HepG2 (cell line): ENCODE data around the gene PIP4K2B. TPM values are rescaled to one million over a fixed set of nuclear protein-coding genes. Genes with fewer than 3 reads are reported as not detected.
A peak's percentile ranks its signal among the peaks of the same experiment; 100 is the strongest.

ENCODE experiments used
- ATAC-seq: fragments of 200-7000 bp; cut with Tn5 transposase; 3 replicates; pipeline ENCODE4 v1.9.1; 2020; ENCODE audit warnings: mild to moderate bottlenecking, moderate library complexity
- BruUV-seq: library from RNA; stranded (reverse); fragments of 400-500 nt; replicated peaks from 2 replicates; lab custom pipeline; 2021; lab: Mats Ljungman, UMichigan
- CTCF ChIA-PET: fragments of 300-600 bp; formaldehyde crosslinking; extraction: SDS; loops from one replicate; lab custom pipeline; 2021; ENCODE audit warnings: low total read pairs, inconsistent platforms, low intra/inter-chr PET ratio; lab: Yijun Ruan, JAX
- POLR2A ChIA-PET: fragments of 350-600 bp; sonication (Branson Sonifier 250); formaldehyde crosslinking; loops from one replicate; lab custom pipeline; 2020; ENCODE audit warnings: antibody characterized with exemption, inconsistent platforms; lab: Yijun Ruan, JAX
- DNase-seq: peaks from one replicate; pipeline ENCODE4 v3.0.0-alpha.2; 2015; ENCODE audit warnings: low spot score
- FAIRE-seq: peaks from 3 replicates; lab custom pipeline; 2011; peaks lifted over from hg19 to GRCh38; lab: Jason Lieb, UNC
- H2AFZ ChIP-seq: one replicate; pipeline ENCODE4 v1.6.1; 2011; ENCODE audit warnings: low read length, inconsistent platforms
- H3K27ac ChIP-seq: fragments of 300-600 bp; 3 replicates; pipeline ENCODE4 v1.8.0; 2011; ENCODE audit warnings: mixed run types, mild to moderate bottlenecking, mixed read lengths, low read length, inconsistent platforms; ENCODE audit not compliant: insufficient read depth; ENCODE audit errors: extremely low read length
- H3K27me3 ChIP-seq, 2 experiments: fragments of 200-600 bp in 1 of 2; 2 replicates in 1 of 2; 3 replicates in 1 of 2; pipeline versions ENCODE4 v1.6.0 to v1.8.0; 2011; ENCODE audit warnings: low read length in 2 of 2, mild to moderate bottlenecking in 2 of 2, moderate library complexity in 2 of 2, inconsistent platforms in 1 of 2; ENCODE audit not compliant: insufficient read depth in 2 of 2, control insufficient read depth in 1 of 2
- H3K36me3 ChIP-seq, 2 experiments: fragments of 200-600 bp in 1 of 2; replicated peaks in 1 of 2; 2 replicates in 1 of 2; 3 replicates in 1 of 2; pipeline versions ENCODE4 v1.5.1 to v1.8.0; 2011; ENCODE audit warnings: low read length in 2 of 2, inconsistent platforms in 1 of 2; ENCODE audit not compliant: insufficient read depth in 2 of 2, control insufficient read depth in 1 of 2
- H3K4me1 ChIP-seq: 2 replicates; pipeline ENCODE4 v1.5.1; 2012; ENCODE audit warnings: low read length, inconsistent platforms; ENCODE audit not compliant: insufficient read depth
- H3K4me2 ChIP-seq: 2 replicates; pipeline ENCODE4 v1.6.0; 2011; ENCODE audit warnings: low read depth, low read length, inconsistent platforms
- H3K4me3 ChIP-seq, 3 experiments: fragments of 200-600 bp in 1 of 3; sonication (generic), shearing (Covaris generic) in 1 of 3; replicated peaks in 1 of 3; 2 replicates each; pipeline ENCODE4 v1.5.1; 2011 to 2016; ENCODE audit warnings: low read length in 3 of 3, inconsistent platforms in 2 of 3, low read depth in 2 of 3, mild to moderate bottlenecking in 2 of 3, control low read depth in 1 of 3, mixed read lengths in 1 of 3; ENCODE audit not compliant: insufficient read depth in 1 of 3
- H3K79me2 ChIP-seq: one replicate; pipeline ENCODE4 v1.6.1; 2011; ENCODE audit warnings: low read length, inconsistent platforms; ENCODE audit not compliant: insufficient read depth
- H3K9ac ChIP-seq: 2 replicates; pipeline ENCODE4 v1.6.0; 2011; ENCODE audit warnings: mild to moderate bottlenecking, low read depth, low read length, inconsistent platforms; ENCODE audit not compliant: insufficient read depth
- H3K9me3 ChIP-seq: 2 replicates; pipeline ENCODE4 v1.5.1; 2012; ENCODE audit warnings: mild to moderate bottlenecking, low read length
- H4K20me1 ChIP-seq: 2 replicates; pipeline ENCODE4 v1.6.0; 2011; ENCODE audit warnings: inconsistent platforms, mild to moderate bottlenecking, low read length, moderate library complexity; ENCODE audit not compliant: insufficient read depth
- HDAC6 ChIP-seq: fragments of 200-600 bp; sonication (generic); IDR thresholded peaks from 2 replicates; pipeline ENCODE4 v1.7.0; 2017; ENCODE audit warnings: mild to moderate bottlenecking, antibody characterized with exemption, low read length, low read depth
- HES4 ChIP-seq: sonication (generic); formaldehyde crosslinking; IDR thresholded peaks from 2 replicates; pipeline ENCODE4 v1.9.0; 2021; ENCODE audit warnings: mild to moderate bottlenecking, missing genetic modification reagents, borderline replicate concordance
- LCORL ChIP-seq, 2 experiments: fragments of 450-650 bp in 1 of 2; sonication (generic) in 1 of 2; formaldehyde crosslinking in 1 of 2; IDR thresholded peaks; 2 replicates each; pipeline versions ENCODE4 v1.5.0 to v1.6.1; 2017 to 2020; ENCODE audit warnings: antibody characterized with exemption in 1 of 2, missing genetic modification reagents in 1 of 2
- PHB2 ChIP-seq: fragments of 450-650 bp; IDR thresholded peaks from 2 replicates; pipeline ENCODE4 v1.6.1; 2018; ENCODE audit not compliant: partially characterized antibody
- SSRP1 ChIP-seq: IDR thresholded peaks from 2 replicates; pipeline ENCODE4 v1.6.1; 2016; ENCODE audit warnings: control low read depth
- ZBTB21 ChIP-seq: sonication (generic); formaldehyde crosslinking; IDR thresholded peaks from 2 replicates; pipeline ENCODE4 v1.4.0; 2020; ENCODE audit warnings: missing genetic modification reagents
- ZBTB42 ChIP-seq: sonication (generic); formaldehyde crosslinking; IDR thresholded peaks from 2 replicates; pipeline ENCODE4 v1.5.0; 2020; ENCODE audit warnings: mild to moderate bottlenecking, missing genetic modification reagents
- ZFP36L1 ChIP-seq: sonication (generic); formaldehyde crosslinking; IDR thresholded peaks from 2 replicates; pipeline ENCODE4 v1.8.0; 2022; ENCODE audit warnings: mild to moderate bottlenecking, missing genetic modification reagents, moderate library complexity
- ZMYM3 ChIP-seq: sonication (generic); formaldehyde crosslinking; IDR thresholded peaks from 2 replicates; pipeline ENCODE4 v1.5.1; 2020; ENCODE audit warnings: mild to moderate bottlenecking, missing genetic modification reagents
- ZNF121 ChIP-seq: sonication (generic); formaldehyde crosslinking; IDR thresholded peaks from 2 replicates; pipeline ENCODE4 v1.5.0; 2020; ENCODE audit warnings: mild to moderate bottlenecking, missing genetic modification reagents
- ZNF207 ChIP-seq: fragments of 450-650 bp; IDR thresholded peaks from 2 replicates; pipeline ENCODE4 v1.6.1; 2016; ENCODE audit warnings: antibody characterized with exemption, borderline replicate concordance
- ZNF768 ChIP-seq: sonication (generic); formaldehyde crosslinking; IDR thresholded peaks from 2 replicates; pipeline ENCODE4 v1.4.0; 2020; ENCODE audit warnings: missing genetic modification reagents
- ZNF777 ChIP-seq: sonication (generic); formaldehyde crosslinking; IDR thresholded peaks from 2 replicates; pipeline ENCODE4 v1.4.0; 2020; ENCODE audit warnings: missing genetic modification reagents
- ZNF780A ChIP-seq: sonication (generic); formaldehyde crosslinking; IDR thresholded peaks from 2 replicates; pipeline ENCODE4 v1.8.0; 2022; ENCODE audit warnings: mild to moderate bottlenecking, missing genetic modification reagents, moderate library complexity
- WGBS: methylation state at CpG from one replicate; pipeline ENCODE4 v1.1.6; 2017; ENCODE audit warnings: low lambda C conversion rate; 5-methylcytosine and 5-hydroxymethylcytosine counted together
- in situ Hi-C: cut with HindIII; loops from 2 replicates; pipeline ENCODE4 v1.10.0; 2017; ENCODE audit warnings: low pct_unique_long_range_greater_than_20kb; ENCODE audit not compliant: extremely low pct_ligation_motif_present
- intact Hi-C: fragments of 100-400 bp; cut with micrococcal nuclease; formaldehyde crosslinking; loops from one replicate; pipeline ENCODE4 v1.10.0; 2022; ENCODE audit not compliant: unreplicated experiment
- polyA plus RNA-seq, 8 experiments: library from polyadenylated mRNA; depleted of rRNA in 3 of 8; stranded (reverse) in 7 of 8; unstranded in 1 of 8; fragments of >200 nt; fragmentation: Illumina TruSeq in 4 of 8; extraction: Trizol in 4 of 8; gene quantifications; 2 replicates each; pipeline versions ENCODE4 v1.2.1 to v1.2.3, GENCODE V29; 2011 to 2016; ENCODE audit warnings: low read depth in 4 of 8, missing spikeins in 1 of 8, mixed read lengths in 1 of 8; ENCODE audit not compliant: insufficient read depth in 1 of 8
- total RNA-seq, 5 experiments: library from RNA; depleted of rRNA; stranded (reverse); fragments of >200 nt; fragmentation: Illumina TruSeq; extraction: Trizol; gene quantifications; 2 replicates each; pipeline ENCODE4 v1.2.3, GENCODE V29; 2016; ENCODE audit warnings: low read depth in 1 of 5
- TF ChIP-seq, protein P1 (sequence below): sonication (generic); formaldehyde crosslinking; IDR thresholded peaks from one replicate; pipeline ENCODE4 v1.5.1; 2020; ENCODE audit warnings: mild to moderate bottlenecking, missing genetic modification reagents; ENCODE audit errors: not compliant biosample characterization
- TF ChIP-seq, protein P2 (sequence below): sonication (generic); formaldehyde crosslinking; IDR thresholded peaks from 2 replicates; pipeline ENCODE4 v1.5.0; 2020; ENCODE audit warnings: missing genetic modification reagents, mild to moderate bottlenecking, borderline replicate concordance

The PIP4K2B gene
- total and polyA plus RNA-seq, 2 of the 13 experiments (the other 11 are each of a cell fraction or from before 2014, with no cell fraction given), result 20.4 to 54.0 TPM

DNA sequence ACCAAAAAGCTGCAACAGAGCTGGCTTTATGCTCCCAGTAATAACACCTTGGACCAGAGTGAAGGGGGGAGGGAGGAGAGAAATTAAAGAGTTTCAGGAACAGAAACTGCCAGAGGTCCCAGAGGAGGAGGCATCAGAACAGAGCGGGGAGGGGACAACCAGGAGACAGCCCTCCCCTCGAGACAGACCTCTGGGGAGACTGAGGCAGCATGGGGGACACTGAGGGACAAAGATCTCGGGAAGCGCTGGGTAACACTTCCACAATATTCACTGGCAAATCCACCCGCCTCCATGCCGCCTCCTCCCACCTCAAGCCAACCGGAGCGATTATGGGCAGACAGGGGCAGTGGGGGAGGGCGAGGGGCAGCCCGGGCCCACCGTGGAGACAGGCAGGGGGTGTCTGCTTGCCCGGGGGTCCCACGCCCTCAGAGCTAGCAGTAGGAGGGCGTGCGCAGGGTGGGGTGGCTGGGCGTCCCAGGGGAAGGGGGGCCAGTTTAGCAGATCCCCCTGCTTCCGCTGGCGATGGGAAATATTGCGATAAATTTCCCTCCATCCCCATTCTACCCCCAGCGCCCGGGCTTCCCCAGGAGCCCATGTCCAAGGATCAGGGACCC is 52.4 kb downstream of the PIP4K2B start:
- H3K27ac ChIP-seq, result peak overlapping the region; percentile 84
- ChIA-PET CTCF (interaction anchor here (2.5 kb wide), 1 partner anchor 13 kb away, joined by 6 read pairs; no protein-coding TSS in a partner anchor), POLR2A (interaction anchor here (0.7 to 3.8 kb wide), 16 partner anchors 10 to 133 kb away, joined by 3 to 39 read pairs (median 4); partner anchors contain the start of genes CISD3, LASP1, MLLT6 and RPL23)
- DNase-seq, result no peak
- no TSS peak for BruUV-seq
- no peak for FAIRE-seq
- H3K4me2 ChIP-seq, result peak overlapping the region; percentile 92
- peak overlapping the region; percentile 85 for H3K9ac ChIP-seq
- peaks cover 2 to 8% of the 10 kb centered on the region in 2 experiments; a peak in 3 of 5 replicates for H3K36me3 ChIP-seq
- peaks cover 17% of the 10 kb centered on the region for H4K20me1 ChIP-seq
- in situ Hi-C loops (no loop called here), intact Hi-C loops (no loop called here)
- WGBS, result 0% methylated on average over 17 of the region's 21 CpGs
- H3K9me3 ChIP-seq, result no peaks in the 10 kb centered on the region
- no peak for ATAC-seq
- no peak overlapping the region for H2AFZ ChIP-seq
- H3K79me2 ChIP-seq, result peaks cover 51% of the 10 kb centered on the region
- peak overlapping the region; percentile 84 to 94 (median 93) for H3K4me3 ChIP-seq
- peaks cover 65% of the 10 kb centered on the region for H3K4me1 ChIP-seq
- no peaks in the 10 kb centered on the region; a peak in 1 of 5 replicates for H3K27me3 ChIP-seq
- TF ChIP-seq ZNF207, result no peak
- TF ChIP-seq HDAC6, result no peak
- TF ChIP-seq, protein P1, sequence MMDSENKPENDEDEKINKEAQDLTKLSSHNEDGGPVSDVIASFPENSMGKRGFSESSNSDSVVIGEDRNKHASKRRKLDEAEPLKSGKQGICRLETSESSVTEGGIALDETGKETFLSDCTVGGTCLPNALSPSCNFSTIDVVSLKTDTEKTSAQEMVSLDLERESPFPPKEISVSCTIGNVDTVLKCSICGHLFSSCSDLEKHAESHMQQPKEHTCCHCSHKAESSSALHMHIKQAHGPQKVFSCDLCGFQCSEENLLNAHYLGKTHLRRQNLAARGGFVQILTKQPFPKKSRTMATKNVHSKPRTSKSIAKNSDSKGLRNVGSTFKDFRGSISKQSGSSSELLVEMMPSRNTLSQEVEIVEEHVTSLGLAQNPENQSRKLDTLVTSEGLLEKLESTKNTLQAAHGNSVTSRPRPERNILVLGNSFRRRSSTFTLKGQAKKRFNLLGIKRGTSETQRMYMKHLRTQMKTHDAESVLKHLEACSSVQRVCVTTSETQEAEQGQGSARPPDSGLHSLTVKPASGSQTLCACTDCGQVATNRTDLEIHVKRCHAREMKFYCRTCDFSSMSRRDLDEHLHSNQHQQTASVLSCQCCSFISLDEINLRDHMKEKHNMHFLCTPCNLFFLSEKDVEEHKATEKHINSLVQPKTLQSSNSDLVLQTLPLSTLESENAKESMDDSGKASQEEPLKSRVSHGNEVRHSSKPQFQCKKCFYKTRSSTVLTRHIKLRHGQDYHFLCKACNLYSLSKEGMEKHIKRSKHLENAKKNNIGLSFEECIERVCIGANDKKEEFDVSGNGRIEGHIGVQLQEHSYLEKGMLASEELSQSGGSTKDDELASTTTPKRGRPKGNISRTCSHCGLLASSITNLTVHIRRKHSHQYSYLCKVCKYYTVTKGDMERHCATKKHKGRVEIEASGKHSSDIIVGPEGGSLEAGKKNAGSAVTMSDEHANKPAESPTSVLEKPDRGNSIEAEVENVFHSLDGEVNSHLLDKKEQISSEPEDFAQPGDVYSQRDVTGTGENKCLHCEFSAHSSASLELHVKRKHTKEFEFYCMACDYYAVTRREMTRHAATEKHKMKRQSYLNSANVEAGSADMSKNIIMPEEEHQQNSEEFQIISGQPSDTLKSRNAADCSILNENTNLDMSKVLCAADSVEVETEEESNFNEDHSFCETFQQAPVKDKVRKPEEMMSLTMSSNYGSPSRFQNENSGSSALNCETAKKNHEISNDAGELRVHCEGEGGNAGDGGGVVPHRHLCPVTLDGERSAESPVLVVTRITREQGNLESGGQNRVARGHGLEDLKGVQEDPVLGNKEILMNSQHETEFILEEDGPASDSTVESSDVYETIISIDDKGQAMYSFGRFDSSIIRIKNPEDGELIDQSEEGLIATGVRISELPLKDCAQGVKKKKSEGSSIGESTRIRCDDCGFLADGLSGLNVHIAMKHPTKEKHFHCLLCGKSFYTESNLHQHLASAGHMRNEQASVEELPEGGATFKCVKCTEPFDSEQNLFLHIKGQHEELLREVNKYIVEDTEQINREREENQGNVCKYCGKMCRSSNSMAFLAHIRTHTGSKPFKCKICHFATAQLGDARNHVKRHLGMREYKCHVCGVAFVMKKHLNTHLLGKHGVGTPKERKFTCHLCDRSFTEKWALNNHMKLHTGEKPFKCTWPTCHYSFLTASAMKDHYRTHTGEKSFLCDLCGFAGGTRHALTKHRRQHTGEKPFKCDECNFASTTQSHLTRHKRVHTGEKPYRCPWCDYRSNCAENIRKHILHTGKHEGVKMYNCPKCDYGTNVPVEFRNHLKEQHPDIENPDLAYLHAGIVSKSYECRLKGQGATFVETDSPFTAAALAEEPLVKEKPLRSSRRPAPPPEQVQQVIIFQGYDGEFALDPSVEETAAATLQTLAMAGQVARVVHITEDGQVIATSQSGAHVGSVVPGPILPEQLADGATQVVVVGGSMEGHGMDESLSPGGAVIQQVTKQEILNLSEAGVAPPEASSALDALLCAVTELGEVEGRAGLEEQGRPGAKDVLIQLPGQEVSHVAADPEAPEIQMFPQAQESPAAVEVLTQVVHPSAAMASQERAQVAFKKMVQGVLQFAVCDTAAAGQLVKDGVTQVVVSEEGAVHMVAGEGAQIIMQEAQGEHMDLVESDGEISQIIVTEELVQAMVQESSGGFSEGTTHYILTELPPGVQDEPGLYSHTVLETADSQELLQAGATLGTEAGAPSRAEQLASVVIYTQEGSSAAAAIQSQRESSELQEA (CRISPR knock-in tag), result no peak
- TF ChIP-seq HES4 (CRISPR knock-in tag), result no peak
- no peak; the same call in 1 of the 2 replicates for TF ChIP-seq ZNF777 (CRISPR knock-in tag)
- no peak for TF ChIP-seq ZFP36L1 (CRISPR knock-in tag)
- no peak for TF ChIP-seq ZBTB21 (CRISPR knock-in tag)
- no peak for TF ChIP-seq ZMYM3
- TF ChIP-seq SSRP1, result no peak
- TF ChIP-seq LCORL (IDR thresholded peaks at IDR 0.05), result no peak
- no peak for TF ChIP-seq LCORL (CRISPR knock-in tag; IDR thresholded peaks at IDR 0.05)
- no peak for TF ChIP-seq PHB2
- TF ChIP-seq ZBTB42 (CRISPR knock-in tag), result no peak
- TF ChIP-seq ZNF768 (CRISPR knock-in tag), result no peak
- TF ChIP-seq, protein P2, sequence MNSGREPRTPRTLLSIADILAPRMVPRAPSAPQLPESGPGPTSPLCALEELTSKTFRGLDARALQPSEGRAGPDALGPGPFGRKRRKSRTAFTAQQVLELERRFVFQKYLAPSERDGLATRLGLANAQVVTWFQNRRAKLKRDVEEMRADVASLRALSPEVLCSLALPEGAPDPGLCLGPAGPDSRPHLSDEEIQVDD (CRISPR knock-in tag), result no peak
- no peak for TF ChIP-seq ZNF121 (CRISPR knock-in tag)
- TF ChIP-seq ZNF780A (CRISPR knock-in tag), result no peak
